GDM1 (cell line): Measurements from ENCODE around the gene FOLR1.
"Not testable (repeated sequence)": the region's sequence is repeated elsewhere in the genome, so short reads cannot be mapped to it uniquely, and the experiment has no call there.

ENCODE experiments used
- DNase-seq: peaks from one replicate; lab custom pipeline; 2025; lab: John Stamatoyannopoulos, UW

The FOLR1 gene

DNA sequence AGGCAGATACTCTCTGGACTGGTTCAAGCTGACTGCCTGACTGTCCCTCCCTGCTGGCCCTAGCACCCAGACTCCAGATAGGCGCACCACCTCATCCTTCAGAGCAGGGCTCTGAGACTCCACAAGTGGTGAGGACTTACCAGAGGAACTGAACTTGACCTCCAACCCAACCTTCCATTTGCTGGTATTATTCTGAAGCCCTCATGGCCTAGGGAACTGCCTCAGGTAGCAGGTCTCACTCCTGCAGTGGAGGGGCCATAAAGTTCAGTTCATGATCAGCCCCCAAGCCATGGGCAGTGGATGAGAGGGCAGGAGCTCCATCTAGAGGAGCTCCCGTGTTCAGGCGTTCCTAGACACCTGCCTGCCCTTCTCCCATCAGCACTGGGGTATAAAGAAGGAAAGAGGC lies 10.4 kb upstream of the FOLR1 start:
- not testable (repeated sequence) for DNase-seq

DNA sequence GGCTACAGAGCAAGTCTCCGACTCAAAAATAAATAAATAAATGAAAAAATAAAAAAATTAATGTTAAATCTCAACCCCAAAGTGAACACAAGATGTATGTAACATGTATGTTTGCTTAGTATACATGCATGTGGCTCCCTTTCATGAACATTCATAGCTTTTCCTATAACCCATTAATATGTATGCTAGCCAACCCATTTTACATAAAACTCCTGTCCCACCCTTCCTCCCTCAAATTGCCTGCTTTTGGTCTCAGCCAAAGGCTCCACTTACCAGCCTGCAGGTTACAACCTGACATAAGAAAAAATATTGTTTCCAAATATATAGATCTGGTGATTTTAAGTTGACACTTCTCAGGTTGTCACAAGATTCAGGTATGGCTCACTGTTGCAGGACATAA lies 3.7 kb upstream of the FOLR1 start:
- no peak for DNase-seq

DNA sequence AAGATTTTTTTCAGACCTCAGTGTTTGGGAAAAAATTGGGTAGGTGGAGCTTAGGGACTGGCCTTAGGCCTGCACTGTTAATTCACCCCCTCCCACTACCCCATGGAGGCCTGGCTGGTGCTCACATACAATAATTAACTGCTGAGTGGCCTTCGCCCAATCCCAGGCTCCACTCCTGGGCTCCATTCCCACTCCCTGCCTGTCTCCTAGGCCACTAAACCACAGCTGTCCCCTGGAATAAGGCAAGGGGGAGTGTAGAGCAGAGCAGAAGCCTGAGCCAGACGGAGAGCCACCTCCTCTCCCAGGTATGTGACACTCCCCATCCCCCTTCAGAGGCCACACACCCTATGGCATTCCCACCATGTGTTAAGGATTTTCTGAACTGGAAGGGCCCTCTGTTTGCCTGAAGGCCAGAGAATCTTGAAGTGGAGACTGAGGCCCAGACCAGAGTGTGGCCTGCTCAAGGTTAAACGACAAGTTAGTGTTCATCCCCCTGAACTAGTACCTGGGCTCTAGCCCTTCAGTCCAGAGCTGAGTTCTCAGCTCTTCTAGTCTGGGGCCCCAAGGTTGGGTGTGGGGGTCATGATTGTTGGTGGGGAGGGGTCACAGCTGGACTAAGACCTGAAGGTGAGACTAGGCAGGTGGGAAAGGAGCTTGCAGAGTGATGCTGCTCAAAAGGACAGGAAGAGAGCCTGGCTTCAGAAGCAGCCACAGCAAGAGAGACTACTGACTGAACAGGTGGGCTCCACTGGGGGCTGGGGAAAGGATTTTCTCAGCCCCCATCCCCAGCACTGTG lies 2.3 kb upstream of the FOLR1 start:
- no peak for DNase-seq

DNA sequence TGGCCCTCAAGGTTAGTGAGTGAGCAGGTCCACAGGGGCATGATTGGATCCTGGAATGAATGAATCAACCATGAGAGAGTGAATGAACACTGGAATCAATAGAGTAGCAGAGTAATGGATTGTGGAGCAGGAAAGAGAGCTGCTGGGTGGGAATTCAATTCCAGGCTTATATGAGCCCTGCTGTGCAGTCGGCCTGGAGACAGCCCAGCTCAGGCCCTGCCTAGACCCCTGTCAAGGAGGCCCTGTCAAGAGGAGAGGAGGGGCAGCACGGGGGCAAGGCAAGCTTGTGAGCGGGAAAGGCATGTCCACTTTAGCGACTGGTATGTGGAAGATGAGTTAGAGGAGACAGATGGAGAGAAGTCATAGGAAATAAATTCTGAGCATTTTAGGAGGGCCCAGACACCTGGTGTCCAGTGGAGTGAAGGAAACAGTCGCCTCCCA lies 1.3 kb upstream of the FOLR1 start:
- DNase-seq: no peak

DNA sequence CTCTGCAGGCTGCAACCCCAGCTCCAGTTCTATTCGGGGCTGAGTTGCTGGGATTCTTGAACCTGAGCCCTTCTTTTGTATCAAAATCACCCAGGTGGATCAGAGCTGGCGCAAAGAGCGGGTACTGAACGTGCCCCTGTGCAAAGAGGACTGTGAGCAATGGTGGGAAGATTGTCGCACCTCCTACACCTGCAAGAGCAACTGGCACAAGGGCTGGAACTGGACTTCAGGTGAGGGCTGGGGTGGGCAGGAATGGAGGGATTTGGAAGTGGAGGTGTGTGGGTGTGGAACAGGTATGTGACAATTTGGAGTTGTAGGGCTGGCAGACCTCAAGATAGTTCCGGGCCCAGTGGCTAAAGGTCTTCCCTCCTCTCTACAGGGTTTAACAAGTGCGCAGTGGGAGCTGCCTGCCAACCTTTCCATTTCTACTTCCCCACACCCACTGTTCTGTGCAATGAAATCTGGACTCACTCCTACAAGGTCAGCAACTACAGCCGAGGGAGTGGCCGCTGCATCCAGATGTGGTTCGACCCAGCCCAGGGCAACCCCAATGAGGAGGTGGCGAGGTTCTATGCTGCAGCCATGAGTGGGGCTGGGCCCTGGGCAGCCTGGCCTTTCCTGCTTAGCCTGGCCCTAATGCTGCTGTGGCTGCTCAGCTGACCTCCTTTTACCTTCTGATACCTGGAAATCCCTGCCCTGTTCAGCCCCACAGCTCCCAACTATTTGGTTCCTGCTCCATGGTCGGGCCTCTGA lies 3.8 kb downstream of the FOLR1 start:
- DNase-seq: no peak

DNA sequence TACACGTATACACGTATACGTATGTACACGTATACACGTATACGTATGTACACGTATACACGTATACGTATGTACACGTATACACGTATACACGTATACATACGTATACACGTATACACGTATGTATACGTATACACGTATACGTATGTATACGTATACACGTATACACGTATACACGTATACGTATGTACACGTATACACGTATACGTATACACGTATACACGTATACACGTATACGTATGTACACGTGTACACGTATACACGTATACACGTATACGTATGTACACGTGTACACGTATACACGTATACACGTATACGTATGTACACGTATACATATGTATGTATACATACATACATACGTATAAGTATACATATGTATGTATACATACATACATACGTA lies 9.5 kb downstream of the FOLR1 start:
- not testable (repeated sequence) for DNase-seq

DNA sequence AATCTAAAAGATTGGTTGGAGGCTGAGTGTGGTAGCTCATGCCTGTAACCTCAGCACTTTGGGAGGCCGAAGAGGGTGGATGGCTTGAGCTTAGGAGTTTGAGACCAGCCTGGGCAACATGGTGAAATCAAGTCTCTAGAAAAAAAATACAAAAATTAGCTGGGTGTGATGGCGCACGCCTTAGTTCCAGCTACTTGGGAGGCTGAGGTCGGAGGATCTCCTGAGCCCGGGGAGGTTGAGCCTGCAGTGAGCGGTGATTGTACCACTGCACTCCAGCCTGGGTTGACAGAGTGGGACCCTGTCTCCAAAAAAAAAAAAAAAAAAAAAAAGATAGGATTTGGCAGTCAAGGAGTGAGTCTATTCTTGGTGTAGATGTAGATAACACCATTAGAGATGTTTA lies 10.6 kb downstream of the FOLR1 start:
- DNase-seq: no peak

DNA sequence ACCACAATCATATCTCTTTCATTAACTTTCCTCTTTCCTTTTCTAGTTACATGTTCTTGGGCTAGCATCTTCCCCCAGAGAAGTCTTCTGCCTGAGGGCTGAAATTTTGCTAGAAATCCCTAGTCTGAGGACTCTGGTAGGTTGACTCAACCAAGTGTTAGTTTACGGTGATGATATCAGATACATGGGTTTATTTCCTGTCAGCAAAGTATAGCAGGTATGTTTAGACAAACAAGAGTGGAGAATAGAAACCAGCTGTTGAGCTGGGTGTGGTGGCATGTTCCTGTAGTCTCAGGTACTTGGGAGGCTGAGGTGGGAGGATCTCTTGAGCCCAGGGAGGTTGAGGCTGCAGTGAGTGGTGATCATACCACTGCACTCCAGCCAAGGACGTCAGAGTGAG lies 11.2 kb downstream of the FOLR1 start:
- no peak for DNase-seq

DNA sequence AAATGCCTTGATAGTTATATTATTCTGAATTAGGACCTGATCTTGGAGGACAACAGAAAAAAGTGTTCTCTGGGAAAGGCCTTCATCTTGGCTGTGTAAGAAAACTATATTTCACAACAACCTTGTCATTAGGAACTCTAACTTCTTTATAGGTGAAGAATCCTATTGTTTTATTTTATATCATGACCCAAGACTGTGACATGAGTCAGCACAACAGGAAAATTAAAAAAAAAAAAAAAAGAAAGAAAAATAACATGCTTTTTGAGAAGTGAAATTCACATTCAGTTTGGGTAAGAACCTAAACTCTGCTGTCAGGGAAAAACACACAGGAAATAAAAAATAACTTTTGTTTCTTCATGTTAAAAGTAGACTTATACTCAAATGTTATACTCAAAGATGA lies 12.9 kb downstream of the FOLR1 start:
- no peak for DNase-seq

DNA sequence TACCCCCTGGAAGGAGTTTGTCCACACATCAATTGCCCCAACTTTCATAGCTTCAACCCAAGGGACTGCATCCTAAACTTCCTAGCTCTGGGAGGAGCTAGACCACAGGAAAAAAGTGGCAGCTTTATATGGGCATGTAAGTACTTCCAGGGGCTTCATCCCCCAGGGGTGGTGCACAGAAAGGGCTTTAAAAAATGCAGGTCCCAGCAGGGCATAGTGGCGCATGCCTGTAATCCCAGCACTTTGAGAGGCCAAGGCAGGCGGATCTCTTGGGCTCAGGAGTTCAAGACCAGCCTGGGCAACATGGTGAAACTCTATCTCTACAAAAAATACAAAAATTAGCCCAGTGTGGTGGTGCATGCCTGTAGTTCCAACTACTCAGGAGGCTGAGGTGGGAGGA lies 14.9 kb downstream of the FOLR1 start:
- not testable (repeated sequence) for DNase-seq

DNA sequence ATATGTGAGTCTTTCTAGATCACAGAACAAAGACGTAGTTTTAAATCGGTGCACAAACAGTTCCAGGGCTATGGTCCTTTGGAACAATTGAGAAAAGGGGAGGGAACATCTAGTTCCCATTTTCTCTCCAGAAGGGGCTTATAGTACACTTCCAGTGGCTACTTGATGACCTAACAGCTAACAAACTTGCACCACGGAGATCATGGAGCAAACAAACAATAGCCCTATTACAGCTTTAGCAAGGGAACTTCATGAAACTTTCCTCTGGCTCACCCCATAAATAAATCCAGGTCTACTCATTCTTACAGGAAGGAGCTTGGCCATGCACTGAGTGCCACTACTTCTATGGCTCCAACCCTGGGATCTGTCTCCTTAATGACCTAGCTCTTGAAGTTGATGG lies 16.3 kb downstream of the FOLR1 start:
- DNase-seq: no peak

DNA sequence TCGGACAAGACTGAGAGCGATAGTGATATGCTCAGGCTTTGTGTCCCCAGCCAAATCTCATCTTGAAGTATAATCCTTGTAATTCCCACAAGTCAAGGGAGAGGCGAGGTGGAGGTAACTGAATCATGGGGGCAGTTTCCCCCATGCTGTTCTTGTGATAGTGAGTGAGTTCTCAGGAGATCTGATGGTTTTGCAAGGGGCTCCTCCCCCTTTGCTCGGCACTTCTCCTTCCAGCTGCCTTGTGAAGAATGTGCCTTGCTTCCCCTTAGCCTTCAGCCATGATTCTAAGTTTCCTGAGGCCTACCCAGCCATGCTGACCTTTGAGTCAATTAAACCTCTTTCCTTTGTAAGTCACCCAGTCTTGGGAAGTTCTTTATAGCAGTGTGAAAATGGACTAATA lies 17.2 kb downstream of the FOLR1 start:
- no peak for DNase-seq

DNA sequence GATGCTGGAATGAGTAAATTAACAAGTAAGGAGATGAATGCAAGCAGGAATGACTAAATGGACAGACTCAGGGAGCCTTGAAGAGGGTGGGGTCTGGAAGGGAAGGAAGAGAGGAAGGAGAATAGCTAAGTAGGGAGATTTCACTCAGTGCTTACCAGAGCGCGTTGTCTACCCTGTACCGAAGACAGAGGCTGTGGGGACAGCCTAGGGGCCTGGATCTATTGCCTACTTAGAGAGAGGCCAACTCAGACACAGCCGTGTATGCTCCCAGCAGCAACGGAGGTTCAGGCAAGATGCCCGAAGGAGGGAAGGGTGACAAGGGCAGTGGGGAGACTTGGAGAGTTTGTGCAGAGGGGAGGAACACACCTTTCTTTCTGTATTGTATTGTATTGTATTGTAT lies 24.7 kb downstream of the FOLR1 start, which contains the start of gene FOLR2:
TSS of gene FOLR2 (plus strand) at position 157 of the 400 bp plus-strand sequence. CDS start 1,791 bp downstream, outside the sequence.
- no peak for DNase-seq

DNA sequence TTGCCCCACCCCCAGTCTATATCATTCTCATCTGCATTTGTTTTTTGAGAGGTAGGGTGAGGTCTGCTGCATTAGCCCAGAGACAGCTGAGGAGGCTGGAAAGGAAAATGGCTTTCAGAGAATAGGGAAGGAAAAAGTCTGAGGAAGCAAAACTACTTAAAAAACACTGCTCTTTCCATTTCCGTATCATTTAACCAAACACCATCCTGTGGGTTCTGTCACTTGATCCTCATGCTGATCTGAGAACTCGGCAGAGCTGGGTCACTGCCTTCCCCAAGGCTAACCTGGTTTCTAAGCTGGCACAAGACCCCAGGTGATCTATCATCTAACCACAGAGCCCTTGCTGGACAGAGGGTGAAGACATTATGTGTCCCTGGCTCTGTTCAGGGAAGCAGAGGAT lies 25.9 kb downstream of the FOLR1 start:
- DNase-seq: peak; percentile 53

DNA sequence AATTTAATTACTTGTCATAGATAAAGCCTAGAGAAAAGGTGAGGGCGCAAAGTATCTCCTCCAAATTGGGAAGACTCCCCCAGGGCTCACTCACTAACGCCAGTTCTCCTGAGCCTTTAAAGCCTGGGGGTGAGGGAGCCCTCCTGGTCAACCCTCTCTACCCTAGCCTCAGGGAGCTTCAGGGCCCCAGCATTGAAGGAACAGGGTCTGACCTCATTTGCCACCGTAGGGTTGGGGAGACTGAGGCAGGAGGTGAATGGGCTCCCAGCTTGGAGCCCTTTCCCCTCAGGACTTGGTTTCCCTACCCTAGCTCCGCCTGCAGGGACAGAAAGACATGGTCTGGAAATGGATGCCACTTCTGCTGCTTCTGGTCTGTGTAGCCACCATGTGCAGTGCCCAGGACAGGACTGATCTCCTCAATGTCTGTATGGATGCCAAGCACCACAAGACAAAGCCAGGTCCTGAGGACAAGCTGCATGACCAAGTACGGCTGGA lies 26.4 kb downstream of the FOLR1 start:
- no peak for DNase-seq

DNA sequence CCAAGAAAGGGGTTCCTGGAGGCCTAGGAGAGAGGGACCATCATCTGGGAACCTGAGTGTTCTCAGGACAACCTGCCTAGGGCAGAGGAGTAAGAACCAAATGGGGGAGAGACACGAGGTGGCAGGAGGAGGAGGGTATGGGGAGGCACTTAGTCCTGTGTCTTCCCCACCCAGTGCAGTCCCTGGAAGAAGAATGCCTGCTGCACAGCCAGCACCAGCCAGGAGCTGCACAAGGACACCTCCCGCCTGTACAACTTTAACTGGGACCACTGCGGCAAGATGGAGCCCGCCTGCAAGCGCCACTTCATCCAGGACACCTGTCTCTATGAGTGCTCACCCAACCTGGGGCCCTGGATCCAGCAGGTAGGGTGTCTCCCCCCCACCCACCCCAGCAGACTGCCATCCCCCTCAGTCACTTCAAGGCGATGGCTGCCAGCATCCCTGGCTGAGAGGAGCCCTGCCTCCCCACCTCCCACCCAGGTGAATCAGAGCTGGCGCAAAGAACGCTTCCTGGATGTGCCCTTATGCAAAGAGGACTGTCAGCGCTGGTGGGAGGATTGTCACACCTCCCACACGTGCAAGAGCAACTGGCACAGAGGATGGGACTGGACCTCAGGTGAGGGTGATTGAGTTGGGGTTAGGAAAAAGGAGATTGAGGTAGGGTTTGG lies 28.9 kb downstream of the FOLR1 start:
- no peak for DNase-seq

DNA sequence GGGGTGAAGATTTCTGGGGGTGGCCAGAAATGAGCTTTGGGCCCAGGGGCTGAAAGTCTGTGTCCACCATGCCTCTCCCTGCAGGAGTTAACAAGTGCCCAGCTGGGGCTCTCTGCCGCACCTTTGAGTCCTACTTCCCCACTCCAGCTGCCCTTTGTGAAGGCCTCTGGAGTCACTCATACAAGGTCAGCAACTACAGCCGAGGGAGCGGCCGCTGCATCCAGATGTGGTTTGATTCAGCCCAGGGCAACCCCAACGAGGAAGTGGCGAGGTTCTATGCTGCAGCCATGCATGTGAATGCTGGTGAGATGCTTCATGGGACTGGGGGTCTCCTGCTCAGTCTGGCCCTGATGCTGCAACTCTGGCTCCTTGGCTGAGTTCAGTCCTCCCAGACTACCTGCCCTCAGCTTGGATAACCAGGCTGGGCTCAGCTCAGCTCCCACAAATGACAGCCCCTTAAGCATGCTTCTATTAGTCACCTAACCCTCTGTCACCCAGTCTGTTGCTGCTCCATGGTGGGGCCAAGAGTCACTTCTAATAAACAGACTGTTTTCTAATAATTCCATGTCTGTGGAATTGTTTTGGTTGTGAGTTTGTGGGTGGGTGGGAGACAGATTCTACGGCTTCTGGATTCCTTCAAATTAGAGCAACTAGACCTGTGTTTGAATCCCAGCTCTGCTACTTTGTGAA lies 29.6 kb downstream of the FOLR1 start:
- DNase-seq: no peak

DNA sequence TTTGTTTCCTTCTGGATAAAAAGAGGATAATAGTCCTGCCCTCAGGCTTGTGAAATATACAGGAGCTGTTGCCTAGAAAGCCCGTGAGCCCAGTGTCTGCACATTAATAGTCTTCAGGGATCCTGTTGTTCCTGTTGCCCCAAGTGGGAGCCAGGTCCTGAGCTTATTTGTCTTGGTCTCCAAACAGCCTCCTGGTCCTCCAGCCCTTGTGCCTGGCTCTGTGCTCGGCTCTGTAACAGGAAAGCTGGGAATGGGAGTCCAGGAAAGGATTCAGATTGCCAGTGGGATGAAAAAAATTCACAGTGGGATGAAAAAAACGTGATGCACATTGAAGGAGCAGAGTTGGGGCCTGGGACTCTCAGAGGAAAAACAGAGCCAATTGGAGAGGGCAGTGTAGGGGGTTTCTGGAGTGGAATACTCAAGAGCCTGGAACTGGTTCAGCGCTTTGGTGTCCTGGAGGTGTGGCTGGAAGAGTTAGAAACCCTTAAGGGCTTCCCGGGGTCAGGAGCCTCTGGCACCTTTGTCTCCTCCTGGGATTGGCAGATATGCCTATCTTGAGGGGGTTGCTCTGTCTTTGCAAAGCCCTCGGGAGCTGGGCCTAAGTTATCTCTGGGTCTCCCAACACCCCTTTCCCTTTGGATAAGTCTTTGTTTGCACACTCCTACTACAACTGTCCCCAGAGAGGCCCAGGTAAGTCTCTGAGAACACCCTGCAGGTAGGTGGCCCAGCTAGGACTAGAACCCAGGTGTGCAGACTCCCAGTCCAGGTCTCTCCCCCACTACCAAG lies 30.4 kb downstream of the FOLR1 start:
- no peak for DNase-seq

DNA sequence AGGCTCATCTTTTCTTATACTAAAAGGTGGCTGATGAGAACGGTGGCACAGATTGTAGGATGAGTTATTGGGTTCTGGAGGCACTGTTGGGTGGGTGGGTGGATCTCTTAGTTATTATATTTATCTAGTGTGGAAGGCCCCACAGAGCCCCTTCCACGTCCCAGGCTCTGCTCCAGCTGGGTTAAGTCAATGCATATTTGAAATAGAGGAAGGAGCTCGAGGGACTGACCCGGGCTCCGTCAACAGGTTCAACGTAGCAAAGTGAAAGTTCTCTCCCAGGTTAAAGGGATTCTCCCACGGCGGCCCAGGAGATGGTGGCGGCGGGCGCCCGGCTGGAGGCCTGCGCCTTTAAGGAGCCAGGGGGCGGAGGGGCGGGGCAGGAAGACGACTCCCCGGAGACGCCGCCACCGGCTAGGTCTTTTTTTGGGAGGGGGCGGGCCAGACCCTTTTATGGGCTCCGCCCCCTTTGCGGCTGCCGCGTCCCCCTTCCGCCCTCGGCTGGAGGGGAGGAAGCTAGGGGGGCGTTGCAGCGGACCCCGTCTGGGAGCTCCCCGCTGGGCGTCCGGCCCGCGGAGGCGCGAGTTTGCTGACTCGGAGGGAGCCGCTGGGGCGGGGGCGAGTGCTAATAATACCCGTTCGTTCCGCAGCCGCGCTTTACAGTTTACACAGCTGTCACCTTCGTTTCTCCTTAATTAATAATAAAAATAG lies 31.1 kb downstream of the FOLR1 start:
- DNase-seq: peak; percentile 92
